Smooth muscle cell (in vitro differentiated cells): Measurements from ENCODE around the gene TMEM17. TPM values are rescaled to one million over a fixed set of nuclear protein-coding genes. Genes with fewer than 3 reads are reported as not detected.

Source experiments
- DNase-seq: peaks from one replicate; lab custom pipeline; 2025; ENCODE audit not compliant: unreplicated experiment; lab: John Stamatoyannopoulos, UW
- H2AFZ ChIP-seq: fragments of 200-600 bp; sonication (generic); 2 replicates; pipeline ENCODE4 v1.6.0; 2016; ENCODE audit warnings: antibody characterized with exemption, low read depth, mild to moderate bottlenecking
- H3F3A ChIP-seq: fragments of 200-600 bp; sonication (generic); 2 replicates; pipeline ENCODE4 v1.6.0; 2017; ENCODE audit warnings: antibody characterized with exemption, low read depth
- H3K27ac ChIP-seq: fragments of 200-600 bp; sonication (generic); 2 replicates; pipeline ENCODE4 v1.5.1; 2016; ENCODE audit warnings: low read depth, mild to moderate bottlenecking
- H3K27me3 ChIP-seq: fragments of 200-600 bp; sonication (generic); 2 replicates; pipeline ENCODE4 v1.6.1; 2016; ENCODE audit warnings: low read depth, mild to moderate bottlenecking
- H3K36me3 ChIP-seq: fragments of 200-600 bp; sonication (generic); 2 replicates; pipeline ENCODE4 v1.5.1; 2016; ENCODE audit warnings: low read depth
- H3K4me1 ChIP-seq: fragments of 200-600 bp; sonication (generic); 2 replicates; pipeline ENCODE4 v1.5.1; 2016; ENCODE audit warnings: low read depth
- H3K4me2 ChIP-seq: fragments of 200-600 bp; sonication (generic); 2 replicates; pipeline ENCODE4 v1.6.0; 2016; ENCODE audit warnings: mild to moderate bottlenecking
- H3K4me3 ChIP-seq: fragments of 200-600 bp; sonication (generic); 2 replicates; pipeline ENCODE4 v1.5.1; 2016; ENCODE audit warnings: mild to moderate bottlenecking
- H3K79me2 ChIP-seq: fragments of 200-600 bp; sonication (generic); 2 replicates; pipeline ENCODE4 v1.6.0; 2016; ENCODE audit warnings: low read depth, mild to moderate bottlenecking
- H3K9ac ChIP-seq: fragments of 200-600 bp; sonication (generic); 2 replicates; pipeline ENCODE4 v1.6.0; 2016; ENCODE audit warnings: low read depth
- H3K9me3 ChIP-seq: fragments of 200-600 bp; sonication (generic); replicated peaks from 2 replicates; pipeline ENCODE4 v1.5.1; 2016; ENCODE audit warnings: low read depth
- H4K20me1 ChIP-seq: fragments of 200-600 bp; sonication (generic); 2 replicates; pipeline ENCODE4 v1.6.0; 2016; ENCODE audit warnings: low read depth
- CTCF ChIP-seq: fragments of 200-600 bp; sonication (generic); IDR thresholded peaks from 2 replicates; pipeline ENCODE4 v1.5.1; 2017; ENCODE audit warnings: borderline replicate concordance, mild to moderate bottlenecking, antibody characterized with exemption; ENCODE audit not compliant: insufficient read depth, poor library complexity, severe bottlenecking
- WGBS: methylation state at CpG from one replicate; pipeline ENCODE4 v1.1.7; 2016; ENCODE audit warnings: low lambda C conversion rate; 5-methylcytosine and 5-hydroxymethylcytosine counted together
- polyA plus RNA-seq: library from polyadenylated mRNA; unstranded; fragments of >200 nt; fragmentation: Nextera tagmentation; extraction: Ambion mirVana; gene quantifications from 2 replicates; pipeline ENCODE4 v1.2.1, GENCODE V29; 2016
- total RNA-seq: library from RNA; depleted of rRNA; stranded (reverse); fragments of >200 nt; gene quantifications from 2 replicates; pipeline ENCODE4 v1.2.3, GENCODE V29; 2014

TMEM17 gene
- total and polyA plus RNA-seq, 2 experiments from 2014 or later = 3.6 to 4.0 TPM

- no peak overlapping the region for H3K4me3 ChIP-seq
- no peak overlapping the region for H3K9ac ChIP-seq
- H4K20me1 ChIP-seq = no peaks in the 10 kb centered on the region
- no peak overlapping the region for H3K4me2 ChIP-seq
- H3F3A ChIP-seq = peaks cover 3% of the 10 kb centered on the region
- H3K27me3 ChIP-seq = no peaks in the 10 kb centered on the region
- H2AFZ ChIP-seq = no peak overlapping the region
- no peak for DNase-seq
- H3K27ac ChIP-seq = no peak overlapping the region
- H3K4me1 ChIP-seq = peaks cover 11% of the 10 kb centered on the region
- 95% methylated on average over 2 of the region's 2 CpGs for WGBS
- no peak for TF ChIP-seq CTCF
- no peaks in the 10 kb centered on the region for H3K9me3 ChIP-seq
- no peaks in the 10 kb centered on the region for H3K79me2 ChIP-seq
- H3K36me3 ChIP-seq = no peaks in the 10 kb centered on the region
These were observed 6.5 kb downstream of the TMEM17 start for GRCh38 chr2:62499430-62500060.

- Histone ChIP-seq H3K4me2 (no peak overlapping the region), H3K9ac (no peak overlapping the region), H3K27me3 (no peaks in the 10 kb centered on the region), H3K36me3 (no peaks in the 10 kb centered on the region), H3K27ac (no peak overlapping the region), H2AFZ (no peak overlapping the region), H3K79me2 (no peaks in the 10 kb centered on the region), H3K4me3 (no peak overlapping the region), H3K9me3 (no peaks in the 10 kb centered on the region), H4K20me1 (no peaks in the 10 kb centered on the region), H3F3A (peaks cover 3% of the 10 kb centered on the region), H3K4me1 (peaks cover 11% of the 10 kb centered on the region)
- no peak for DNase-seq
- no peak for TF ChIP-seq CTCF
These were observed 7.3 kb downstream of the TMEM17 start for GRCh38 chr2:62498739-62499138.

- H3K9me3 ChIP-seq = no peaks in the 10 kb centered on the region
- no peak overlapping the region for H3K9ac ChIP-seq
- WGBS = 31% methylated on average over 2 of the region's 2 CpGs
- no peaks in the 10 kb centered on the region for H4K20me1 ChIP-seq
- no peaks in the 10 kb centered on the region for H3K27me3 ChIP-seq
- H3K36me3 ChIP-seq = no peaks in the 10 kb centered on the region
- no peak overlapping the region for H3K27ac ChIP-seq
- H3K4me3 ChIP-seq = no peak overlapping the region
- no peaks in the 10 kb centered on the region for H3K79me2 ChIP-seq
- H3K4me2 ChIP-seq = no peak overlapping the region
- no peaks in the 10 kb centered on the region for H3F3A ChIP-seq
- DNase-seq = no peak
- no peak for TF ChIP-seq CTCF
- H2AFZ ChIP-seq = peak overlapping the region; percentile 20
- H3K4me1 ChIP-seq = peaks cover 11% of the 10 kb centered on the region
These were observed 10.2 kb downstream of the TMEM17 start for GRCh38 chr2:62495761-62496160.

- DNase-seq = no peak
- no peak overlapping the region for H3K4me2 ChIP-seq
- peaks cover 5% of the 10 kb centered on the region for H3K4me1 ChIP-seq
- H3K79me2 ChIP-seq = no peaks in the 10 kb centered on the region
- H3K9me3 ChIP-seq = no peaks in the 10 kb centered on the region
- no peaks in the 10 kb centered on the region for H3K27me3 ChIP-seq
- no peaks in the 10 kb centered on the region for H3F3A ChIP-seq
- H3K27ac ChIP-seq = no peak overlapping the region
- WGBS = 64% methylated on average over 2 of the region's 2 CpGs
- no peak overlapping the region for H3K9ac ChIP-seq
- no peaks in the 10 kb centered on the region for H3K36me3 ChIP-seq
- H3K4me3 ChIP-seq = no peak overlapping the region
- H4K20me1 ChIP-seq = no peaks in the 10 kb centered on the region
- TF ChIP-seq CTCF = no peak
- H2AFZ ChIP-seq = no peak overlapping the region
These were observed 13.9 kb downstream of the TMEM17 start for GRCh38 chr2:62492048-62492447.
